Fibroblast of lung (primary cell): ENCODE measurements around the gene ARSH.

Experiments
- EZH2 ChIP-seq: IDR thresholded peaks from 2 replicates; pipeline ENCODE4 v1.5.1; 2012; ENCODE audit warnings: low read length, control low read depth, mild to moderate bottlenecking; ENCODE audit errors: missing control alignments
- TF ChIP-seq, protein P1 (sequence below), 2 donors: IDR thresholded peaks in 1 of 2; conservative IDR thresholded peaks in 1 of 2; 1 replicate in 1 of 2; 2 replicates in 1 of 2; pipeline ENCODE4 v1.5.1; 2011 to 2012; ENCODE audit warnings: low read length in 2 of 2, control low read depth in 1 of 2, inconsistent platforms in 1 of 2, low read depth in 1 of 2, mild to moderate bottlenecking in 1 of 2

DNA sequence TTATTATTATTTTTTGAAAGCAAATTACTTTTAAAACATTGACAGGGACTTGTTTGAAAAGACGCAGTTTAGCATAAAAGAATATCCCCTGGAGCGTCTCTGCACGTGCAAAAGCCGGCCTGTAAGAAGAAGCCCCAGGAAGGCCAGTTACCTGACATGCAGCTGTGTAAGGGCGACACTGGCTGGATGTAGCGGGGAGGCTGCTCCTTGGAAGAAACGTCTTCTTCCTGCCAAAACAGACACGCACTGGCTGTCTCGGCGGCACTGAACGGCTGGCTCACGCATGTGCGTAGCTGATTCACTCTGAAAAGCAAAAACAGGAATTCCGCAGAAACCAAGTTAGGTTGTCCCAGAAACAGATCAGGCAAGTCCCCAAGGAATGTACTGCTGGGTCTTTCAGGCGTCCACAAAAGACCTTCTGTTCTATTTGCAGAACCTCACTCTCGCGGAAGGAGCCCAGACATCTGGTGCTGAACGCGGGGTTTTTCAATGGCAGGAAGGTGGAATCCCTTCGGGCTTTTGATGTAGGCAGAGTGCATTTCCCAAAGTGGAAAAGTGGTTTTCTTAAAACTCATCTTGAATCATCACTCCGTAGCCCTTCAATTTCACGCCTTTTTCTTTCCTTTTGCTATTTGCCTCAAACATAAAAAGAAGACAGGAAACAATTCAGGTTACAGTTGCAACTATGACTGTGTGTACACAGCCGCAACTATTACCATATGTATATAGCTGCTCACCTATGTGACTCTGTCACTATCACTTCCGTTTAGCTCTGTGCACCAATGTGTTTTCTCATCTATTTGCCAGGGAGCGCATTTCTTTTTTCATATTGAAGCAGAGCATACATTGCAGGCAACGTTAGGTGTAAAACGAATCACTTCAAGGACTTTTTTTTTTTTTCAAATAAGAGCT, 38.1 kb upstream of the ARSH start:
- TF ChIP-seq, protein P1, sequence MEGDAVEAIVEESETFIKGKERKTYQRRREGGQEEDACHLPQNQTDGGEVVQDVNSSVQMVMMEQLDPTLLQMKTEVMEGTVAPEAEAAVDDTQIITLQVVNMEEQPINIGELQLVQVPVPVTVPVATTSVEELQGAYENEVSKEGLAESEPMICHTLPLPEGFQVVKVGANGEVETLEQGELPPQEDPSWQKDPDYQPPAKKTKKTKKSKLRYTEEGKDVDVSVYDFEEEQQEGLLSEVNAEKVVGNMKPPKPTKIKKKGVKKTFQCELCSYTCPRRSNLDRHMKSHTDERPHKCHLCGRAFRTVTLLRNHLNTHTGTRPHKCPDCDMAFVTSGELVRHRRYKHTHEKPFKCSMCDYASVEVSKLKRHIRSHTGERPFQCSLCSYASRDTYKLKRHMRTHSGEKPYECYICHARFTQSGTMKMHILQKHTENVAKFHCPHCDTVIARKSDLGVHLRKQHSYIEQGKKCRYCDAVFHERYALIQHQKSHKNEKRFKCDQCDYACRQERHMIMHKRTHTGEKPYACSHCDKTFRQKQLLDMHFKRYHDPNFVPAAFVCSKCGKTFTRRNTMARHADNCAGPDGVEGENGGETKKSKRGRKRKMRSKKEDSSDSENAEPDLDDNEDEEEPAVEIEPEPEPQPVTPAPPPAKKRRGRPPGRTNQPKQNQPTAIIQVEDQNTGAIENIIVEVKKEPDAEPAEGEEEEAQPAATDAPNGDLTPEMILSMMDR (conservative IDR thresholded peaks at IDR 0.05 in 1 of 2, IDR thresholded peaks at IDR 0.05 in 1 of 2; ENCODE audit: low read depth in 1 of 2, low read length in 2 of 2): no peak
- TF ChIP-seq EZH2: no peak
